ENCODE data around the gene TSPAN4.

The TSPAN4 gene

DNA sequence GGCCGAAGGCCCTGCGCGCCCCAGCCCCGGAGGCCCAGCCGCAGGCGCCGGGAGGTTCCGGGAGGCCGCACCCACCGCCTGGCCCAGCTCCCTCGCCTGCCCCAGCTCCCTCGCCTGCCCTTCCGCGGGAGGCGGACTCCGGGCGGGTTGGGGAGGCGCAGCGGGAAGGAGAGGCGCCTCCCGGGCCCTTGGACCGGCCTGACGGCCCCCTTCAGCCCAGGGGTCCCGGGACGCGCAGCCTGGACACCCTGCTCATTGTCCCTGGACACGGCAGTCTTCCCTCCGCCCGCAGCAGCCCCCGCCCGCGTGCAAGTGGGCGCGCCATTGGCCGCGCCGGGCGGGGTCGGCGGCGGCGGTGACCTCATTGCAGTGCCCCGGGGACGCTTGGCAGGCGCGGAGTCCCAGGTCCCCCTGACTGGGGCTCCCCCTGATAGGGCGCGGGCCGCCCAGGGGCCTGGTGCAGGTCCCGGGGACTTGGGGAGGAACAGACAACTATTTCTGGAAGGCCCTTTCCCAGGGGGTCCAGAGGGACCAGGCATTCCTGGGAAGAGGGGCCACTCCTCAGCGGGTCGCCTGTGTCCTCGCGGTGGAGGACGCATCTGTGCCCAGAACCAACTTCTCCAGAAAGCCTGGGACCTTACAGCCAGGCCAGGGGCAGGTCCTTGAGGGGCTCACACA is 9.4 kb upstream of the TSPAN4 start:
- no peak for FAIRE-seq
- no peak for DNase-seq (ENCODE audit: extremely low spot score, insufficient read length, low read depth)

DNA sequence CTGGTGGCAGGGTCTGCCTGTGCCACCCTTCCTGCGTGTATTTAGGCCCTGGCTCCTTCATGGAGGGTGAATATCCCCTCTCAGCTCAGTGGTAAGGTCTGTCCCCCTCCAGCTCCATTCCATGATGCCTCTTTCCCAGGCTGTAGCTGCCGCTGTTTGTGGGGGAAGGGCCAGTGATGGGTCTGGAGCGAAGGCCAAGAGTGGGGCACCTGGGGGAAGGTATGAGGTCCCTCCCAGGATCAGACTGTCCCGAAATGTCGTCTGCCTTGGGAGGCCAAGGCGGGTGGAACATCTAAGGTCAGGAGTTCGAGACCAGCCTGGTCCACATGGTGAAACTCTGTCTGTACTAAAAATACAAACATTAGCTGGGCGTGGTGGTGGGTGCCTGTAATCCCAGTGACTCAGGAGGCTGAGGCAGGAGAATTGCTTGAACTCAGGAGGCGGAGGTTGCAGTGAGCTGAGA is 8.8 kb upstream of the TSPAN4 start:
- FAIRE-seq (no peak), DNase-seq (ENCODE audit: extremely low spot score, insufficient read length, low read depth) (no peak)

DNA sequence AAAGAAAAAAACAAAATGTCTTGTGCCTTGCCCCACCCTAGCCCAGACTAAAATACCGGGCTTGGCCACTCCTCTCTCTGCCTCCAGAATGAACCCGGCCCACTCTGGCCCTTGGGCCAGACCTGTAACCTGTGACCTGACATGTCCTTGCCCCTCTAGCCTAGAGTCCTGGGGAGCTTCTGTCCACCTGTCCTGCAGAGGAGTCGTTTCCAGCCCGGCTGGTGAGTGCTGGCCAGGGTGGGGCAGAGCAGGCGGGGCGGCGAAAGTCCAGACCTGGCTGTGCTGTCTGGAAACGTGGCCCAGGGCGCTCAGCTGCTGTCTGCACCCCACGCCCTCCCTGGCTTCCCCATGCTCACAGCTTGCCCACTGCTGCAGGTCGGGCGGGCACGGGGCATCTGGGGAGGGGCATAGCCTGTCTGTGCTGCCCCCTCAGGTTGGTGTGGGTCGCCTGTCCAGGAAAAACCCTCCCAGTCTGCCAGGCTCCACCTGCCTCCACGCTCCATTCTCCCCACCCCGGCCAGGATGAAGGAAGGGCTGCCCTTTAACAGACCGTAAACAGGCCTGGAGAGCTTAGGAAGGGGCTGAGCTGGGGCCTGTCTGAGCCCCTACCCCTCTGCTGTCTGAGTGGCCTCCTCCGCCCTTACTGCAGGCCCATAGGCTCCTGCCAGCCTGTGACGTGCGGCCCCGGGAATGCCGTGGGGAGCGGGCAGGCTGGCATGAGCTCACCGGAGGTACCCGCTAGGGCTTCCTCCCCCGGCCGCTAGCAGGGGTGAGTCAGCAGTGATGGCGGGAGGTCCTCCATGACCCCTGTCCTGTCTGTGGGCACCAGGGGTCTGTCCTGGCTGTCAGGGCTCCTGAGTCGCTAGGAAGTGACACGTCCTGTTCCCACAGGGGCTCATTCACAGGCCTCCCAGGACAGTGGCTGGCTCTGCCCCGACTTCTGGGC is 8.0 kb upstream of the TSPAN4 start:
- DNase-seq (ENCODE audit: extremely low spot score, insufficient read length, low read depth) (no peak), FAIRE-seq (no peak)

DNA sequence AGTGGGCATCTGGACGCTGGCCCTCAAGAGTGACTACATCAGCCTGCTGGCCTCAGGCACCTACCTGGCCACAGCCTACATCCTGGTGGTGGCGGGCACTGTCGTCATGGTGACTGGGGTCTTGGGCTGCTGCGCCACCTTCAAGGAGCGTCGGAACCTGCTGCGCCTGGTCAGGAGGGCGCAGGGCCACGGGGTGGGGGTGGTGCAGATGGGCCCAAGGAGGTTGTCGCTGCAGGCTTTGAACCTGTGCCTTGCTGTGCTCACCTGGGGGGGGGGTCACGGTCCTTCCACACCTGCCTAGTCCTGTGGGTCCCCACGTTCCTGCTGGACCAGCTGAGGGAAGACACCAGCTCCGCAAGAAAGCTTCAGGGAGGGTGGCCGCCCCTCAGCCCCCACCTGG is 6.4 kb upstream of the TSPAN4 start:
- FAIRE-seq (no peak), DNase-seq (ENCODE audit: extremely low spot score, insufficient read length, low read depth) (no peak)

DNA sequence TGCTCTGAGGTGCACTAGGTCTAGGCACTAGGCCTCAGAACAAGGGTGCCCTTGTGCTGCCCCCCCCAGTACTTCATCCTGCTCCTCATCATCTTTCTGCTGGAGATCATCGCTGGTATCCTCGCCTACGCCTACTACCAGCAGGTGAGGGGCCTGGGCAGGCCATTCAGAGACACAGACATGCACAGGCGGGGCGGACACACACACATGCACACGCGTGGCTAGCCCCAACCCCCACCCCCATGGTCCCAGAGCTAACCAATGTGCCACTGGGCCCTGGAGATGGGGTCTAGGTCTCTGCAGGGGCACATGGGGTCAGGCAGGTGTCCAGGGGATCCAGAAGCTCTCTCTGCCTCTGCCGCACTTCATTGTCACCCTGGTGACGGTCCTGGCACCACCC is 6.0 kb upstream of the TSPAN4 start:
- DNase-seq (ENCODE audit: extremely low spot score, insufficient read length, low read depth) = no peak

DNA sequence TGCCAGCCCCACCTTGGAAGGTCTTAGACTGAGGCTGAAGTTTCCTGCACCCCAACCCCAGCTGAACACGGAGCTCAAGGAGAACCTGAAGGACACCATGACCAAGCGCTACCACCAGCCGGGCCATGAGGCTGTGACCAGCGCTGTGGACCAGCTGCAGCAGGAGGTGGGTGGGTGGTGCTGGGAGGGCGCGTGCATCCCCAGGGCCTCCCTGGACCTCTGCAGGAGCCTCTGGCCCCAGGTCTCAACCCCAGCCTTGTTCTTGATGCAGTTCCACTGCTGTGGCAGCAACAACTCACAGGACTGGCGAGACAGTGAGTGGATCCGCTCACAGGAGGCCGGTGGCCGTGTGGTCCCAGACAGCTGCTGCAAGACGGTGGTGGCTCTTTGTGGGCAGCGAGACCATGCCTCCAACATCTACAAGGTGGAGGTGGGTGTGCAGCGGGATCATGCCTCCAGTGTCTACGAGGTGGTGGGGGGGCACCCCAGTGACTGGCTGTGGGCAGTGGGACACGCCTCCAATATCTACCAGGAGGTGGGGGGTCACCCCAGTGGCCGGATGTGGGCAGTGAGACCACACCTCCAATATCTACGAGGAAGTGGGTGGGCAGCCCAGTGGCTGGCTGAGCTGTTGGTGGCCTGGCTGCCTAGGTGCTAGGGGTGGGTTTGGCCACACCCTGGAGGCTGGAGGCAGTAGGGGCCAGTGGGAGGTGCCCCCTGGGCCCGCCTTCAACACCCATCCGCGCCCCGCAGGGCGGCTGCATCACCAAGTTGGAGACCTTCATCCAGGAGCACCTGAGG is 5.3 kb upstream of the TSPAN4 start:
- DNase-seq (ENCODE audit: extremely low spot score, insufficient read length, low read depth) (no peak), FAIRE-seq (no peak)

More for the DNA sequence above, 6.0 kb upstream of the TSPAN4 start:
- FAIRE-seq = no peak

DNA sequence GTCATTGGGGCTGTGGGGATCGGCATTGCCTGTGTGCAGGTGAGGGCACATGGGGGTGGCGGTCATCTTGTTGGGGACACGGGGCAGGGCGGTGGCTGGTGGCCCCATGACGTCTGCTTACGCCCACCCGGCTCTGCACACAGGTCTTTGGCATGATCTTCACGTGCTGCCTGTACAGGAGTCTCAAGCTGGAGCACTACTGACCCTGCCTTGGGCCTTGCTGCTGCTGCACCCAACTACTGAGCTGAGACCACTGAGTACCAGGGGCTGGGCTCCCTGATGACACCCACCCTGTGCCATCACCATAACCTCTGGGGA is 4.7 kb upstream of the TSPAN4 start:
- no peak for FAIRE-seq
- no peak for DNase-seq (ENCODE audit: extremely low spot score, insufficient read length, low read depth)

DNA sequence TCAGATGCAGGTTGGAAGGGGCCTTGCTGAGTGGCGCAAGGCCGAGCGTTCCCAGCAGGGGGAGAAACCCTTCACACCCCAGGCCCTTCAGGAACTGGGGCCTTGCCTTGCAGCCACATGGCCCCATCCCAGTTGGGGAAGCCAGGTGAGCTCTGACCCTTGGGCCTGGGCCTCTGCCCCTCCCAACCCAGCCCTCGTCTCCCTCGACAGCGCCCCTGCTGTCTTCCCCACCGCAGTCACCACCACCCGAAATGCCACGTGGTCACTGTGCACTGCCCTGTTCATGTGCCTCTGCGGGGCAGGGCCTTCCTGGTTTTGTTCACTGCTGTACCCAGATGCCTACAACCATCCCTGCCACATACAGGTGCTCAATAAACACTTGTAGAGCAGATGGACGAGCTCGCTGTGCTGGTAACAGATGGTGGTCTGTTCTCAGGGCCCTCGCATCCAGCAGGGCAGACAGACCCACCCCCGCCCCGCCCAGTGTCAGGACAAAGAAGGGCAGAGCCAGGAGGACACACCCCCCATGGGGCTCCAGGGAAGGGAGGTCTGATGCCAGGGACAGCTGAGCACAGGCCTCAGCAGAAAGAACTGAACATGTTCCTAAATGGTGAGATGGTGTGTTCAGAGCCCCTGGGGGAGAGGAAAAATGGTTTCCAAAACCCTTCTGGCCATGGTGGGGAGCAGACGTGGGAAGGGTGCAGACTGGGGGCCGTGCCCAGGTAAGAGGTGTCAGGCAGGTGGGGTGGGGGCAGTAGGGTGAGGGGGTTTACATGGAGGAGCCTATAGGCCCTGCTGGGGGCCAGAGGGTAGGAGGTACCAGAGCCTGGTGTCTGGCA is 4.0 kb upstream of the TSPAN4 start:
- no peak for DNase-seq (ENCODE audit: extremely low spot score, insufficient read length, low read depth)
- FAIRE-seq = no peak

DNA sequence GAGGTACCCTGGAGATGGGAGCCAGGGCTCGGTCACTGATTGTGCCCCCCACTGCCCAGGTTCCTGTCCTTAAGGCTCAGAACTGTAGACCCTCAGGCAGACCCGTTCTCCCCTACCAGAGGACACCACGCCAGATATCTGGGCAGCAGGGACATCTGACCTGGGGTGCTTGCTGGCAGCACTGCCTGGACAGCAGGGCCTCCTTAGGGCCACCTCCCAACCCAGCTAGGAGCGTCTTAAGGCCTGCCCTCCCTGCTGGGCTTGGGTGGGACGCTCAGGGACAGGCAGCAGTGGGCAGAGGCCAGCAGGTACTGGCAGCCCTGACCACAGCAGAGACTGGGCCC is 3.4 kb upstream of the TSPAN4 start:
- DNase-seq (ENCODE audit: extremely low spot score, insufficient read length, low read depth) (no peak), FAIRE-seq (no peak)

DNA sequence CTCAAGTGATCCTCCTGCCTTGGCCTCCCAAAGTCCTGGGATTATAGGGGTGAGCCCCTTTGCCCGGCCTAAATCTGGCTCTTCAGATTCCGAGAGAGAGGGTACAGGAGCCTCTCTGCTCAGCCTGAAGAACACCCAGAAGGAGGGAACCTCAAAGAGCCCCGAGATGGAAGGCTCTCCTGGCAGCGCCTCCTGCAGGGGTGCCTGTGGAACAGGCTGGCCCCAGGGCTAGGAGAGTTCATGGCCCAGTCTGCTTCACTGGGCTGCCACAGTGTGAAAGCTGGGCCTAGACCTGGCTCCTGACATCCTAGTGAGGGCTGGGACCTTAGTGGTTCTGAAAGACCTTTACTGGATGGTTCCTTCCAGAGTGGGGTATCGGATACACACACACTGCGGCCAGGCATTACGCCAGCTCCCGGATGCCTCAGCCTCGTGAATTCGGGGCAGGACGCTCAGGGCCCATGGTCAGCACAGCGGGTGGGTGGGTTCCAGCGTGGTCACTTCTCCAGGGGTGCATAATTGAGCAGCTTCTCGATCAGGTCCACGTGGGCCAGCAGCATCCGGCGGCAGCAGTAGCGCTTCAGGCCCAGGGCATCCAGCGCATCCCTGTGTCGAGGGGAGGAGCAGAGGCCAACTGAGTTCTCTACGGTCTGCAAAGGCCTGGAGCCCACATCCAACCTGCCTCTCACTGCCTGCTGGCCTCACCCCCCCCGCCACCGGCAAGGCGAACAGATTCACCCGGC is 2.6 kb upstream of the TSPAN4 start:
- FAIRE-seq (no peak), DNase-seq (ENCODE audit: extremely low spot score, insufficient read length, low read depth) (no peak)

DNA sequence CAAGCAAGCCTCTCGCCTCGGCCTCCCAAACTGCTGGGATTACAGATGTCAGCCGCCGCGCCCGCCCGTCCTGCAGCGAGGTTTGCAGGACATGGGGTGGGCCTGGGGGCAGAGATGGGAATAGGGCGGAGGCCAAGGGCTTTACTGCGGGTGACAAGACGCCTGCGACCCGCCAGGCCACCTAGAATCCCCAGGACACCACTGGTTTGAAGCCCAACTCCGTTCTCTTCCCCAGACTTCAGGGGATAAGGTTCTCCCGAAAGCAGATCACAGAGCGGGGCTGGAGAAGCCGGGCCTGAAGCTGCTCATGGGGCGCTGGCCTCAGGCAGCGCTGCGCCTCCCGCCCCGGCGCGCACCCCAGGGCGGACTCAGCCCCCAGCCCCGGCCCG is 677 bp upstream of the TSPAN4 start:
- FAIRE-seq (no peak), DNase-seq (ENCODE audit: extremely low spot score, insufficient read length, low read depth) (no peak)

DNA sequence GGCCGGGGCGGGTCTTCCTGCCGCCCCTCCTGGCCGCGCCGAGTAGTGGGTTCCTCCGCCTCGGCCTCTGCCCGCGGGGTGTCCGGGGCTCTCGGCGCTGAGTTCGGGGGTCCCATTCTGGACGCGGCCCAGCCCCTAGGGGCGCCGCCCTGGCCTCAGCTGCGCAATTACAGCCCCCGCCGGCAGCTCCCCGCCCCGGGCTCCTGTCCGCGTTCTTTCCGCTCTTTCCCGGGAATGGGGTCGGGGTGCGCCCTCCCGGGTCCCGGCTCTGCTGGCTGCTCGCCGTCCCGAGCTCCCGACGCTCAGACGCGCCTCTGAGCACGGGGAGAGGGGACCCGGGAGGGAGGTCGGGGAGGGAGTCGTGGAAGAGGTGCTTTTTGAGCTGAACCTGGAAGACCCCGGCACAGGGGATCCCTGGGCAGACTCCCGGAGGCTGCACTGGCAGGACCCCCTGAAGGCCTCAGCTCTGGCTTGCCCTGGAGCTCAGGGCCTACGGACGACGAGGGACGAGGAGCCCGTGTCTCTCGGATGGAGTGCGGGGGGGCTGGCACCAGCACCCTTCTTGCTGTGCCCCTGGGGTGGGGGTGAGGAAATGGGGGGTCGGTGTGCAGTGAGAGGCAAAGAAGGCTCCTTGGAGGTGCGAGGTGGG is 558 bp downstream of the TSPAN4 start:
- no peak for FAIRE-seq
- no peak for DNase-seq (ENCODE audit: extremely low spot score, insufficient read length, low read depth)

DNA sequence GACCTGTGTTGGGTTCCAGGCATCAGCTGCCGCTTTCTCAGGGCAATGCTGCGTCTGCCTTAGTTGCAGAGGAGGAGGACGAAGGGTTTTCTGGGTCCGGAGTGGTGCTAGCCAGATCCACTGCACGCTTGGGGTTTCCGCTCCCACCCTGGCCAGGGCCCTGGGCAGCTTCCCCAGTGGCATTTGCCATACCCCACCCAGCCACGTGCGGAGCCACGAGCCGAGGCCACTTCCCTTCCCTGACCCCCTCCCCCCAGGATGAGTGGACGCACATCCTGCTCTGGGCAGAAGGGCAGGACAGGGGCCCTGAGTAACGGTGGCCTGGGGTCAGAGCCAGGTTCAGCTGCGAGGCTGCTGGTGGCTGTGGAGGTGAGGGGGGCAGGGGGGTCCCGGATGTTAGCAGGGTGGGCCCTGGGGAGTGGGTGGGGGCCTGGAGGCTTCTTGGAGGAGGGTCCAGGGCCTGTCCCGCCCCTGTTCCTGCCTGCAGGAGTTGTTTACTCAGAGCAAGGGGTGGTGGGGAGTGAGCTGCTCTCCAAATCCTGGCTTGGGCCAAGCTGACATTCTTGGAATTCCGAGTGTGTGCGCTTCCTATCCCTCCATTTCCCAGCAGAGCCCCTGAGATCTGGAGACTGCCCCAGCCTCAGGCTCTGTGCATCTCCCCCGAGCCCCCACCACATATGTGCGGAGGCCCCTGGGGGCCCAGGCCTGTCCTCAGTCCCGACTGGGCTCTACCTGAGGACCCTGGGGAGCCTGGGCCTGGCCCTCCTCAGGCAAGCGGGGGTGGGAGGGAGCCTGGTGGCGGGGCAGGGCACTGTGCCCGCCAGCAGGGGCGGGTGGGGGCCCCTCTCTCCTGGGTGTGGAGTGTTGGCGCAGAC is 1.4 kb downstream of the TSPAN4 start:
- DNase-seq (ENCODE audit: extremely low spot score, insufficient read length, low read depth) = no peak
- FAIRE-seq = no peak

DNA sequence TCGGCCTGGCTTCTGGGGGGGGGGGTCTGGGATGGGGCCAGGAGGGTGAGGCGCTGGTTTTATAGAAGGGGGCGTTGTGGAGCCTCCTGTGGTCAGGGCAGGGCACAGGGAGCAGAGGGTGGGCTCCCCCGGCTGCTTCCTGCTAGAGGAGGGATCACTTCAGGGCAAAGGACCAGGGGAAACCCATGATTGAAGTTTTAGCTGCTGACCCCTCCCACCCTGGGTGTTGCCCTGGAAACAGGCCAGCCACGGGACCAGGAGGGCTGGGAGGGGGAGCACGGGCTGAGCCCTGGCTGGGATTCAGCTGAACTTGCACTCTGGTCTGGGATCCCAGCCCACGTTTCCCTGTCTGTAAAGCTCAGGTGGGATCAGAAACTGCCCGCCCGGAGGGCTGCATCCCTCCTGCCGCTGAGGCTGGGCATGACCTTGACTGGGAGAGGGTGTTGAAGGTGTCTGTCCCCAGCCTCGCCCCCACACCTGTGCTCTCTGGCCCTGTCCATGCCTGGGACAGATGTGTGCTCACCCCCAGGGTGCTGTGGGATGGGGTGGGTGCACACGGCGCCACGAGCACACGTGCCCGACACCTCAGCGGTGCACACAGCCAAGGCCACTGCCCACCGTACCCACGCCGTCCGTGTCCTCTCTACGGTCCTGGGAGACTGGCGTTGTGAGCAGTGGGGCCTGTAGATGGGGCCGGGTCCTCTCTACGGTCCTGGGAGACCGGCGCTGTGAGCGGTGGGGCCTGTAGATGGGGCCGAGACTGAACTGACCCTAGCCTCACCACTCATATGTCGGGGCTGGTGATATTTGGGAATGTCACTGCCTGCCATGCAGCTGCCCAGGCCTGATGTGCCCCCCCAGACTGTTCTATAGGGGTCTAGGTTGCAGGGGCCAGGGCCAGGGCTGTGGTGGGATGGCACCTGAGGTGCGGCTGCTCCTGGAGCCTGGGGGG is 2.3 kb downstream of the TSPAN4 start:
- DNase-seq (ENCODE audit: extremely low spot score, insufficient read length, low read depth) = no peak
- no peak for FAIRE-seq

DNA sequence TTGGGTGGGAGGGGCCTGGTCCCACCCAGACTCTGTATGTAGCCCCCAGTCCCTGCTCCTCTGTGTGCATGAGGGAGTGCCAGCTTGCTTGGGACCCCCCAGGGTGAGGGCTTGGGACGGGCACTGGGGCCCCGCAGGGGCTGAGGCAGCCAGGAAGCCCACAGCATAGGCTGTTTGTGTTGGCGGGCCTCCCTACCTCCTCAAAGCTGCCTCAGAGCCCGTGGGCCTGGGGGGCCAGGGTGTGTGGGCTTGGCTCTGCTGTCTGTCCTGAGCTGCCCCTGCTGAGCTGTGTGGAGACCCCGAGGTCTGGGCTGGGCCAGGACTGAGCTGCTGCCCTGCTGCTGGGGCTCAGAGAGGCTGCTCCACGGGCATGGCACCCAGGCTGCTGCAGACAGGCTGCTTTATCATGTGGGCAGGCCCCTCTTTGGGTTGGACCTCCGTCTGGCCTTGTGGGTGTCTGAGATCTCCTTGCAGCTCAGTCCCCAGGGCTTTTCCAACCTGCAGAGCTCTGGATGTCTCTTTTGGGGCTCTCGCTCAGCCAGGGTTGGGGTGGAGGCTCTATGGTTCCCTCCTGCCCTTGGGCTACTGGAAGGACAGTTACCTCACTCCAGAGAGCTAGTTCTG is 3.3 kb downstream of the TSPAN4 start:
- no peak for DNase-seq (ENCODE audit: extremely low spot score, insufficient read length, low read depth)
- no peak for FAIRE-seq

DNA sequence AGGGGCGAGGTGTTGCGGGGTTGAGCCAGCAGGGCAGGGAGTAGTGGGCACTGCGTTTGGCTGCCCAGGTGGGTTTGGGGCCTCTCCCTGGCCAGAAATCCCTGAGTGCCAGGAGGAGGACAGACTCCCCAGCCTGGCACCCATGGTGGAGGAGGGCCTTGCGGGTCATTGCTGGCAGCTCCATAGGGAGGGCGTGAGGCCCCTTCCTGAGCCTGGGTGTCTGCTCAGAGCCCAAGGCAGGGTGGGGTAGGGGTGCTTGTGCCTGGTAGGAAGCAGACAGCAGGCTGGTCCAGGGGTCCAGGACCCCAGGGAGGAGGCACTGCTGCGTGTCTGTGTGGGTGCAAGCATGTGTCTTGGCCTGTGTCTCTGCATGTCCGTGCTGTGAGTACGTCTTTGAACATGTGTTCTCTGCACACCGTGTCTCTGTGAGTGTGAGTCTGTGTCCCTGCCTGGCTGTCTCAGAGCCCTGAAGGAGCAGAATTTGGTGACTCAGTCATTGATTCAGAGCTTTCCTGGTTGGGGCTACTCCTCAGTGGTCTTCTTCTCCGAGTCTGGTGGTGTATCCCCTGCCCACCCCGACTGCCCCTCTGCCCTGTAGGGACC is 3.9 kb downstream of the TSPAN4 start:
- FAIRE-seq = no peak
- no peak for DNase-seq (ENCODE audit: extremely low spot score, insufficient read length, low read depth)

All from GM18507 (cell line).